ENCODE measurements around the gene LAMTOR4. TPM values are rescaled to one million over a fixed set of nuclear protein-coding genes. Genes with fewer than 3 reads are reported as not detected.

LAMTOR4 gene
- total and polyA plus RNA-seq, 2 of the 13 experiments (the other 11 are each of a cell fraction or from before 2014, with no cell fraction given), result 115 to 118 TPM

DNA sequence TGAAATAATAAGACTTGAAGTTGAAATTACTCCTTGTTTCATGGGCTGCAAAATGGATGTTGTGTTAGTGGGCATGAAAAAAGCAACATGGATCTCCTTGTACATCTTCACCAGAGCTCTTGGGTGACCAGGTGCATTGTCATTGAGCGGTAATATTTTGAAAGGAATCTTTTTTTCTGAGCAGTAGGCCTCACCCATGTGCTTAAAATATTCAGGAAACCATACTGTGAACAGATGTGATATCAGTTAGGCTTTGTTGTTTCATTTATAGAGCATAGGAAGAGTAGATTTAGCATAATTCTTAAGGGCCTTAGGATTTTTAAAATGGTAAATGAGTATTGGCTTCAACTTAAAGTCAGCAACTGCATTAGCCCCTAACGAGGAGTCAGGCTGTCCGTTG, 44.3 kb downstream of the LAMTOR4 start:
- in situ Hi-C loops (cut with HindIII; ENCODE audit: extremely low pct_ligation_motif_present, low pct_unique_long_range_greater_than_20kb), result no loop called here
- Histone ChIP-seq H3K4me3 (replicated peaks in 1 of 3; ENCODE audit: insufficient read depth in 1 of 3, low read depth in 2 of 3, low read length in 3 of 3) (no peak overlapping the region), H3K79me2 (ENCODE audit: insufficient read depth, low read length) (no peaks in the 10 kb centered on the region), H3K36me3 (replicated peaks in 1 of 2; ENCODE audit: control insufficient read depth in 1 of 2, insufficient read depth in 2 of 2, low read length in 2 of 2) (no peaks in the 10 kb centered on the region), H3K27me3 (ENCODE audit: control insufficient read depth in 1 of 2, insufficient read depth in 2 of 2, low read length in 2 of 2) (peaks cover 1 to 4% of the 10 kb centered on the region in 2 experiments; a peak in 1 of 5 replicates), H4K20me1 (ENCODE audit: insufficient read depth, low read length) (no peaks in the 10 kb centered on the region), H3K4me2 (ENCODE audit: low read depth, low read length) (no peak overlapping the region), H3K27ac (ENCODE audit: extremely low read length, insufficient read depth, low read length) (no peak overlapping the region), H2AFZ (ENCODE audit: low read length) (no peak overlapping the region), H3K9ac (ENCODE audit: insufficient read depth, low read depth, low read length) (no peak overlapping the region), H3K9me3 (ENCODE audit: low read length) (no peaks in the 10 kb centered on the region), H3K4me1 (ENCODE audit: insufficient read depth, low read length) (peaks cover 8% of the 10 kb centered on the region; the same call in 1 of the 2 replicates)
- no peak for TF ChIP-seq RBAK (CRISPR knock-in tag; IDR thresholded peaks at IDR 0.05)
- no peak for TF ChIP-seq SRSF9 (IDR thresholded peaks at IDR 0.05; ENCODE audit: borderline replicate concordance, insufficient read depth, low read depth, low read length, poor library complexity, severe bottlenecking)
- no peak for TF ChIP-seq MAF1 (CRISPR knock-in tag; IDR thresholded peaks at IDR 0.05; ENCODE audit: borderline replicate concordance)
- TF ChIP-seq ERF (CRISPR knock-in tag; IDR thresholded peaks at IDR 0.05), result no peak
- no peak for TF ChIP-seq HES4 (CRISPR knock-in tag; IDR thresholded peaks at IDR 0.05; ENCODE audit: borderline replicate concordance)
- TF ChIP-seq DR1 (CRISPR knock-in tag; IDR thresholded peaks at IDR 0.05), result no peak
- no peak for TF ChIP-seq ZNF776 (CRISPR knock-in tag; IDR thresholded peaks at IDR 0.05)
- no peak for TF ChIP-seq TBP (CRISPR knock-in tag; IDR thresholded peaks at IDR 0.05)
- TF ChIP-seq NCOA2 (CRISPR knock-in tag; IDR thresholded peaks at IDR 0.05), result no peak
- TF ChIP-seq, protein P1, sequence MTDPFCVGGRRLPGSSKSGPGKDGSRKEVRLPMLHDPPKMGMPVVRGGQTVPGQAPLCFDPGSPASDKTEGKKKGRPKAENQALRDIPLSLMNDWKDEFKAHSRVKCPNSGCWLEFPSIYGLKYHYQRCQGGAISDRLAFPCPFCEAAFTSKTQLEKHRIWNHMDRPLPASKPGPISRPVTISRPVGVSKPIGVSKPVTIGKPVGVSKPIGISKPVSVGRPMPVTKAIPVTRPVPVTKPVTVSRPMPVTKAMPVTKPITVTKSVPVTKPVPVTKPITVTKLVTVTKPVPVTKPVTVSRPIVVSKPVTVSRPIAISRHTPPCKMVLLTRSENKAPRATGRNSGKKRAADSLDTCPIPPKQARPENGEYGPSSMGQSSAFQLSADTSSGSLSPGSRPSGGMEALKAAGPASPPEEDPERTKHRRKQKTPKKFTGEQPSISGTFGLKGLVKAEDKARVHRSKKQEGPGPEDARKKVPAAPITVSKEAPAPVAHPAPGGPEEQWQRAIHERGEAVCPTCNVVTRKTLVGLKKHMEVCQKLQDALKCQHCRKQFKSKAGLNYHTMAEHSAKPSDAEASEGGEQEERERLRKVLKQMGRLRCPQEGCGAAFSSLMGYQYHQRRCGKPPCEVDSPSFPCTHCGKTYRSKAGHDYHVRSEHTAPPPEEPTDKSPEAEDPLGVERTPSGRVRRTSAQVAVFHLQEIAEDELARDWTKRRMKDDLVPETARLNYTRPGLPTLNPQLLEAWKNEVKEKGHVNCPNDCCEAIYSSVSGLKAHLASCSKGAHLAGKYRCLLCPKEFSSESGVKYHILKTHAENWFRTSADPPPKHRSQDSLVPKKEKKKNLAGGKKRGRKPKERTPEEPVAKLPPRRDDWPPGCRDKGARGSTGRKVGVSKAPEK (CRISPR knock-in tag; IDR thresholded peaks at IDR 0.05; ENCODE audit: borderline replicate concordance), result no peak
- no peak for TF ChIP-seq RXRB (CRISPR knock-in tag; IDR thresholded peaks at IDR 0.05; ENCODE audit: borderline replicate concordance)
- TF ChIP-seq, protein P2, sequence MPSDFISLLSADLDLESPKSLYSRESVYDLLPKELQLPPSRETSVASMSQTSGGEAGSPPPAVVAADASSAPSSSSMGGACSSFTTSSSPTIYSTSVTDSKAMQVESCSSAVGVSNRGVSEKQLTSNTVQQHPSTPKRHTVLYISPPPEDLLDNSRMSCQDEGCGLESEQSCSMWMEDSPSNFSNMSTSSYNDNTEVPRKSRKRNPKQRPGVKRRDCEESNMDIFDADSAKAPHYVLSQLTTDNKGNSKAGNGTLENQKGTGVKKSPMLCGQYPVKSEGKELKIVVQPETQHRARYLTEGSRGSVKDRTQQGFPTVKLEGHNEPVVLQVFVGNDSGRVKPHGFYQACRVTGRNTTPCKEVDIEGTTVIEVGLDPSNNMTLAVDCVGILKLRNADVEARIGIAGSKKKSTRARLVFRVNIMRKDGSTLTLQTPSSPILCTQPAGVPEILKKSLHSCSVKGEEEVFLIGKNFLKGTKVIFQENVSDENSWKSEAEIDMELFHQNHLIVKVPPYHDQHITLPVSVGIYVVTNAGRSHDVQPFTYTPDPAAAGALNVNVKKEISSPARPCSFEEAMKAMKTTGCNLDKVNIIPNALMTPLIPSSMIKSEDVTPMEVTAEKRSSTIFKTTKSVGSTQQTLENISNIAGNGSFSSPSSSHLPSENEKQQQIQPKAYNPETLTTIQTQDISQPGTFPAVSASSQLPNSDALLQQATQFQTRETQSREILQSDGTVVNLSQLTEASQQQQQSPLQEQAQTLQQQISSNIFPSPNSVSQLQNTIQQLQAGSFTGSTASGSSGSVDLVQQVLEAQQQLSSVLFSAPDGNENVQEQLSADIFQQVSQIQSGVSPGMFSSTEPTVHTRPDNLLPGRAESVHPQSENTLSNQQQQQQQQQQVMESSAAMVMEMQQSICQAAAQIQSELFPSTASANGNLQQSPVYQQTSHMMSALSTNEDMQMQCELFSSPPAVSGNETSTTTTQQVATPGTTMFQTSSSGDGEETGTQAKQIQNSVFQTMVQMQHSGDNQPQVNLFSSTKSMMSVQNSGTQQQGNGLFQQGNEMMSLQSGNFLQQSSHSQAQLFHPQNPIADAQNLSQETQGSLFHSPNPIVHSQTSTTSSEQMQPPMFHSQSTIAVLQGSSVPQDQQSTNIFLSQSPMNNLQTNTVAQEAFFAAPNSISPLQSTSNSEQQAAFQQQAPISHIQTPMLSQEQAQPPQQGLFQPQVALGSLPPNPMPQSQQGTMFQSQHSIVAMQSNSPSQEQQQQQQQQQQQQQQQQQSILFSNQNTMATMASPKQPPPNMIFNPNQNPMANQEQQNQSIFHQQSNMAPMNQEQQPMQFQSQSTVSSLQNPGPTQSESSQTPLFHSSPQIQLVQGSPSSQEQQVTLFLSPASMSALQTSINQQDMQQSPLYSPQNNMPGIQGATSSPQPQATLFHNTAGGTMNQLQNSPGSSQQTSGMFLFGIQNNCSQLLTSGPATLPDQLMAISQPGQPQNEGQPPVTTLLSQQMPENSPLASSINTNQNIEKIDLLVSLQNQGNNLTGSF (CRISPR knock-in tag; IDR thresholded peaks at IDR 0.05), result no peak
- WGBS (ENCODE audit: low lambda C conversion rate), result 50% methylated on average over 3 of the region's 3 CpGs
- DNase-seq (ENCODE audit: low spot score) (no peak), FAIRE-seq (no peak), ATAC-seq (no peak)
- CTCF ChIA-PET (ENCODE audit: low intra/inter-chr PET ratio, low total read pairs), result no interaction called here
- intact Hi-C loops (cut with micrococcal nuclease; ENCODE audit: unreplicated experiment), result no loop called here
- POLR2A ChIA-PET, result no interaction called here
- no TSS peak for BruUV-seq (replicated peaks)
